ENCODE data around the gene OR4C13.
"Not testable (repeated sequence)": the region's sequence is repeated elsewhere in the genome, so short reads cannot be mapped to it uniquely, and the experiment has no call there.

The OR4C13 gene

GRCh38 chr11:49952091-49952490 lies at the start of gene OR4C13:
OR4C13 (plus strand) TSS chr11:49952391; CDS start chr11:49952423, 32 bp downstream.
- DNase-seq (ENCODE audit: low read depth in 2 of 2, low spot score in 1 of 2): no peak

DNA sequence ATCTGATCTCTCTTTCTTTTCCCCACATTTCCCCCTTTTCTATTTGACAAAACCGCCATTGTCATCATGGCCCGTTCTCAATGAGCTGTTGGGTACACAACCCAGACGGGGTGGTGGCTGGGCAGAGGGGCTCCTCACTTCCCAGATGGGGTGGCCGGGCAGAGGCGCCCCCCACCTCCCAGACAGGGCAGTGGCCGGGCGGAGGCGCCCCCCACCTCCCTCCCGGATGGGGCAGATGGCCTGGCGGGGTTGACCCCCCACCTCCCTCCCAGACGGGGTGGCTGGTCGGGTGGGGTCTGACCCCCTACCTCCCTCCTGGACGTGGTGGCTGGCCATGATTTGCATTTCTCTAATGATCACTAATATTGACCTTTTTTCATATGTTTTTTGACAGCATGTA lies 40.7 kb upstream of the OR4C13 start:
- DNase-seq (ENCODE audit: low read depth in 2 of 2, low spot score in 1 of 2): not testable (repeated sequence)

GRCh38 chr11:49948701-49949100 lies 3.5 kb upstream of the OR4C13 start:
- not testable (repeated sequence) for DNase-seq (ENCODE audit: low read depth in 2 of 2, low spot score in 1 of 2)

DNA sequence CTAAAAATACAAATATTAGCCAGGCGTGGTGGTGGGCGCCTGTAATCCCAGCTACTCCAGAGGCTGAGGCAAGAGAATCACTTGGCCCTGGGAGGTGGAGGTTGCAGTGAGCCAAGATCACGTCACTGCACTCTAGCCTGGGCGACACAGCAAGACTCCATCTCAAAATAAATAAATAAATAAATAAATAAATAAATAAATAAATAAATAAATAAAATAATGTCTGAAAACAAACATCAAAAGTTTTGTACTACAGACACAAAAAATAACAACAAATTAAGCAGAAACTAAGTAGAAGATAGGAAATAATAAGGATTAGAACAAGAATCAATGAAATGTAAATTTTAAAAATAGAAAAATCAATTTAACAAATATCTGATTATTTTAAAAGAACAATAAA lies 21.2 kb downstream of the OR4C13 start:
- DNase-seq (ENCODE audit: low read depth in 2 of 2, low spot score in 1 of 2): not testable (repeated sequence)

- not testable (repeated sequence) for DNase-seq (ENCODE audit: low read depth in 2 of 2, low spot score in 1 of 2)
Observed at GRCh38 chr11:49982435-49982834, 30.2 kb downstream of the OR4C13 start, which contains the start of gene OR4C12. OR4C12 (minus strand) TSS chr11:49982535; CDS start chr11:49982501, 34 bp downstream.

DNA sequence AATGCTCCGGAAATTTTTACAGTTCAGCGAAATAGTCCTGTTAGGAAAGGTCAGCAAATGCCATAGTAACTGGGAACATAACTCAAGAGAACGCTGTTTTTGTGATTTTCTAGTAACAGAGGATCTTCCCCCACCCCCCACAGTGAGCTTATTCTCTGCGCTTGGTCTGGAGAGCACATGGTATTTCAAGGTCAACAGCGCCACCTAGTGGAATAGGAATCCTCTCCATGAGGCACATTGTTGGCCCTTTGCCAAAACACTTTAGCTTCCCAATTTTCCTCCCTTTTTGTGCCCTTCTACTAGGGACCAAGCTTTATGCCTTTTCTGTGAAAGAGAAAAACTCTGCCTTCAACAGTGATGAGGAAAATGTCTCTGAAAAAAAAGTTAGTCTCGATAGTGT lies 43.4 kb downstream of the OR4C13 start:
- no peak for DNase-seq (ENCODE audit: low read depth in 2 of 2, low spot score in 1 of 2)
